Activated T-helper 17 cell treated with anti-CD3 and anti-CD28 coated beads, Interleukin-2, amount 50 U/mL, for 72 hours (primary cell): ENCODE data around the gene ILDR1. TPM values are rescaled to one million over a fixed set of nuclear protein-coding genes. Genes with fewer than 3 reads are reported as not detected.
A peak's percentile ranks its signal among the peaks of the same experiment; 100 is the strongest.
"Not testable (repeated sequence)": the region's sequence is repeated elsewhere in the genome, so short reads cannot be mapped to it uniquely, and the experiment has no call there.

Experiments used
- ATAC-seq: fragments of 150-1000 bp; cut with Tn5 transposase; replicated peaks from 2 replicates; pipeline ENCODE4 v1.10.0; 2021; ENCODE audit warnings: mild to moderate bottlenecking, moderate library complexity
- H3K27ac Mint-ChIP-seq: one replicate; pipeline ENCODE4 v1.8.0; 2022; ENCODE audit warnings: mixed read lengths
- H3K27me3 Mint-ChIP-seq: one replicate; pipeline ENCODE4 v1.8.0; 2022; ENCODE audit warnings: mixed read lengths
- H3K36me3 Mint-ChIP-seq: one replicate; pipeline ENCODE4 v1.8.0; 2022; ENCODE audit warnings: low read depth, mild to moderate bottlenecking, mixed read lengths
- H3K4me1 Mint-ChIP-seq: one replicate; pipeline ENCODE4 v1.8.0; 2022; ENCODE audit warnings: mixed read lengths
- H3K4me3 Mint-ChIP-seq: one replicate; pipeline ENCODE4 v1.8.0; 2022; ENCODE audit warnings: mild to moderate bottlenecking, mixed read lengths
- H3K9me3 Mint-ChIP-seq: one replicate; pipeline ENCODE4 v1.8.0; 2022; ENCODE audit warnings: mixed read lengths
- total RNA-seq, 2 donors: library from RNA; stranded (reverse); gene quantifications; one replicate each; pipeline ENCODE4 v1.2.3, GENCODE V29; 2022

The ILDR1 gene
- 1 to 10 TPM in 1 of 2 donors, under 1 TPM in 1; 0.21 to 1.4 TPM for total RNA-seq

- Mint-ChIP-seq H3K9me3 (no peaks in the 10 kb centered on the region), H3K27me3 (peaks cover 29% of the 10 kb centered on the region), H3K36me3 (no peaks in the 10 kb centered on the region), H3K4me3 (peak within 1 kb of the TSS; percentile 65), H3K27ac (no peak within 1 kb of the TSS), H3K4me1 (no peaks in the 10 kb centered on the region)
- ATAC-seq: peak; percentile 44
These were observed at the start of gene ILDR1 for GRCh38 chr3:122021811-122022401. Gene ILDR1, minus strand, starts transcription at chr3:122022247. Its CDS starts 170 bp downstream, at chr3:122022077.

DNA sequence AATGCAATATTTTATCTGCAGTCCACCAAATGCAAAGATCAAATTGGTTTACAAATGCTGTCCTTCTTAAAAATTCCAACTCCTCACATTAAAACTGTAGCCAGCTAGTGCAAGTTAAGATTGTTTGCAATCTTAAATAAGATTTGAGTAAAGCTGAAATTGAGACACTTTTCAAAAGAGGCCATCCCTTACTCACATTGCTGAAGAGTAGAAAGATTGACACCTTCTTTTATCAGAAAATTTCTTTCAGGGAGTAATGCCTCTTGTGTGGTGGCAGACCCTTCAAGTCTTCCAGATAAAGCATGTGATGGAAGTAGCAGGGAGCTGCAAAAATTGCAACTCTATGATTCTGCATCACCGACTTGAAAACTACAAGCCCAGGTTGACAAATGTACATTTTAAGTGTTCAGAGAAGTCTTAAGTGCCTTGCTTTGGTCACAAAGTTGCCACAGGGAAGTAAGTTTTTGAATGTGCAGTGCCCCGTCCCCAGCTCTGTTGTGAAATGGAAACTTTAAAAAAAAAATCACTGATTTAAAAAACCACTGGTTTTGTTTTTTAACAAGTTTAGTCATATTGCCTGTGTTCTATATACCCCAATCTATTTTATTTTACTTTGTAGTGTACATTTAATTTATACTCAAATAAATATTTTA is 45.7 kb upstream of the ILDR1 start:
- Mint-ChIP-seq H3K27ac (no peak overlapping the region), H3K9me3 (no peaks in the 10 kb centered on the region), H3K4me1 (no peaks in the 10 kb centered on the region), H3K27me3 (peaks cover 7% of the 10 kb centered on the region), H3K36me3 (no peaks in the 10 kb centered on the region), H3K4me3 (no peak overlapping the region)
- peak; percentile 68 for ATAC-seq

- no peaks in the 10 kb centered on the region for H3K4me1 Mint-ChIP-seq
- H3K27me3 Mint-ChIP-seq: peaks cover 7% of the 10 kb centered on the region
- H3K4me3 Mint-ChIP-seq: no peak overlapping the region
- no peaks in the 10 kb centered on the region for H3K9me3 Mint-ChIP-seq
- ATAC-seq: no peak
- H3K27ac Mint-ChIP-seq: no peak overlapping the region
- no peaks in the 10 kb centered on the region for H3K36me3 Mint-ChIP-seq
These were observed 45.1 kb upstream of the ILDR1 start for GRCh38 chr3:122067214-122067550.

GRCh38 chr3:122066331-122067213 is 44.5 kb upstream of the ILDR1 start:
- no peaks in the 10 kb centered on the region for H3K9me3 Mint-ChIP-seq
- no peak for ATAC-seq
- no peaks in the 10 kb centered on the region for H3K4me1 Mint-ChIP-seq
- H3K4me3 Mint-ChIP-seq: no peak overlapping the region
- no peaks in the 10 kb centered on the region for H3K36me3 Mint-ChIP-seq
- peaks cover 7% of the 10 kb centered on the region for H3K27me3 Mint-ChIP-seq
- H3K27ac Mint-ChIP-seq: no peak overlapping the region

DNA sequence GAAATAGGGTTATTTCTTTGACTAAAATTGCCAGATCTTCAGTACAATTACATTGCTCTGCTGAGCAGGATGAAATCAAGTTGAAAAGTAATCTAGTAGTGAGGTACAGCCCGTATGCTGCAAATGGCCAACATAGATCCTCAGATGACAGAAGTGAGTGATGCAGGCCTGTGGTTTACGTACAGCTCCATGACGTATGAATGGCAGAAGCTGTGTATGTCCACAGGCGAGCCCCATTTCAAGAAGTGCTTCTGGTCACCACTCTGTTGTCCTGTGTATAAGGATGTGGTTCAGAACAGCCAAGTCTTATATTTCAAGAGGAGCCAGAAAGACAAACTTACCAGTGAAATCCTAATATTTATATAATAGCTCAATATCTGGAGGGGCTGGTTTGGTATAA is 42.3 kb upstream of the ILDR1 start:
- Mint-ChIP-seq H3K27ac (no peak overlapping the region), H3K36me3 (no peaks in the 10 kb centered on the region), H3K9me3 (no peaks in the 10 kb centered on the region), H3K4me3 (no peak overlapping the region), H3K27me3 (peaks cover 7% of the 10 kb centered on the region), H3K4me1 (no peaks in the 10 kb centered on the region)
- no peak for ATAC-seq

- H3K9me3 Mint-ChIP-seq: no peaks in the 10 kb centered on the region
- peaks cover 10% of the 10 kb centered on the region for H3K27me3 Mint-ChIP-seq
- no peaks in the 10 kb centered on the region for H3K4me1 Mint-ChIP-seq
- no peak for ATAC-seq
- no peak overlapping the region for H3K27ac Mint-ChIP-seq
- H3K36me3 Mint-ChIP-seq: no peaks in the 10 kb centered on the region
- no peak overlapping the region for H3K4me3 Mint-ChIP-seq
These were observed 41.9 kb upstream of the ILDR1 start for GRCh38 chr3:122063908-122064307.

DNA sequence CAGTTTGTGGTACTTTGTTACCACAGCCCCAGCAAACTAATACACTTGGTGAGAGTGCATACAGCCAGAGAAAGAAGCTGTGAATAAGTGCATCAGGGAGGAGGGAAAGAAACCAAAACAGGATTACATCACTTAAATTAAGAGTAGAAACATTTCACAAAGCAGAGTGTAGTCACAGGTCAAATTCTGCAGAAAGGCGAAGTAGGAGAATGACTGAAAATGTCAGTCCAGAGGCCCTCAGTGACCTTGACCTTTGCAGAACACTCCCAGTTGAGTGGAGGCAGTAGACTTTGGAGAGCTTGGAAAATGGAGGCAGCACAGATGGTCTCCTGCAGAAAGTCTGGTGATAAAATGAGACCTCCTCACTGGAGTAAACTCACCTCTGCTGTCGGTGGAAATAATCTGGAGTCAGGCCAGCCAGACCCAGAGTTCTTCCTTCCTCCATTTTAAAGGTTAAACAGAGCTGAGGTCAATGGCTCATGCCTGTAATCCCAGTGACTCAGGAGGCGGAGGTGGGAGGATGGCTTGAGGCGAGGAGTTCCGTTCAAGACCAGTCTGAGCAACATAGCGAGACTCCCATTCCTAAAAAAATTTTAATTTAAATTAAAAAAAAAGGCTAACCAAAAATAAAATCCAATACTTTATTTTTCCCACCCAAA is 38.1 kb upstream of the ILDR1 start:
- Mint-ChIP-seq H3K4me1 (no peaks in the 10 kb centered on the region), H3K4me3 (no peak overlapping the region), H3K9me3 (no peaks in the 10 kb centered on the region), H3K27me3 (peaks cover 25% of the 10 kb centered on the region), H3K36me3 (no peaks in the 10 kb centered on the region), H3K27ac (no peak overlapping the region)
- ATAC-seq: no peak

DNA sequence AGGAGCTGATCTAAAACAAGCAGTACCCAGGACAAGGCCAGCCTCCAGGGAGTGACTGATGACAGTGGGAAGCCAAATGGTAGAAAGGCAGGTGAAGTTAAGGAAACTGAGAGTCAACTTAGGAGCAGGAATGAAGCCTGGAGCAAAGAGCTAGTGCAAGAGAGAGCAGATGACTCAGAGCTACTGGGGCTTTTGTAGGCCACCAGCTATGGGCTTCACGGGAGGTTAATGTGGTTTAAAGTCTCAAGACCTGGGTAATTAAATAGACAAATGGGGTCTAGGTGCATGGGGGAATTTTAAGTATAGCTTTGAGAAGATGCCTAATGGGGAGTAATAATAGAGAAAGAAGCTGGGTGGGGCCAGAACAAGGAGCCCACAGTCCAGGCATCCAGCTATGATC is 36.2 kb upstream of the ILDR1 start:
- ATAC-seq: no peak
- Mint-ChIP-seq H3K27ac (no peak overlapping the region), H3K36me3 (no peaks in the 10 kb centered on the region), H3K4me1 (no peaks in the 10 kb centered on the region), H3K9me3 (no peaks in the 10 kb centered on the region), H3K4me3 (no peak overlapping the region), H3K27me3 (peaks cover 22% of the 10 kb centered on the region)

- H3K36me3 Mint-ChIP-seq: no peaks in the 10 kb centered on the region
- no peak overlapping the region for H3K4me3 Mint-ChIP-seq
These were observed 35.6 kb upstream of the ILDR1 start for GRCh38 chr3:122057671-122058070.

DNA sequence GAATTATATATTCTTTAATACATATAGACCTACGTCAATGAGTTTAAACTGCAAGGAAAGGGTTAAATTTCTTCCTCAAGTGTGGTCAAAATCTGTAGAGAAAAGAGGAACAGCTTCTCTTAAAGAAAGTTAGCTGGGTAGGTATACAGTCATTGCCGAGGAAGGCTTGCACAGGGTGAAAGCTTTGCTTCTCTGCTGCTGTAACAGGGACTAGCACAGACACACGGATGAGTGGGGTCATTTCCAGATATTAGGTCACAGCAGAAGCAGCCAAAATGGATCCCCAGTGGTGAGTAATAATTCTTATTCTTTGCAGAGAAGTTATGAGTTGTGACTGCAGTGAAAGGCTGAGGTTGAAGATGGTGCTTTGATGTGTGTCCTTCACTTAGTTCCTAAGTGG is 33.2 kb upstream of the ILDR1 start, which contains the start of gene CD86:
Gene CD86 (plus strand): TSS at position 148 of the 400 bp plus-strand sequence. CDS start 128 bp downstream, at position 276.
- Mint-ChIP-seq H3K27me3 (peaks cover 35% of the 10 kb centered on the region), H3K9me3 (no peaks in the 10 kb centered on the region), H3K36me3 (no peaks in the 10 kb centered on the region), H3K27ac (no peak within 1 kb of the TSS), H3K4me3 (no peak within 1 kb of the TSS), H3K4me1 (no peaks in the 10 kb centered on the region)
- peak; percentile 23 for ATAC-seq

More at GRCh38 chr3:122057671-122058070, 35.6 kb upstream of the ILDR1 start:
- Mint-ChIP-seq H3K27me3 (peaks cover 27% of the 10 kb centered on the region), H3K27ac (no peak overlapping the region), H3K4me1 (no peaks in the 10 kb centered on the region), H3K9me3 (no peaks in the 10 kb centered on the region)
- ATAC-seq: no peak

DNA sequence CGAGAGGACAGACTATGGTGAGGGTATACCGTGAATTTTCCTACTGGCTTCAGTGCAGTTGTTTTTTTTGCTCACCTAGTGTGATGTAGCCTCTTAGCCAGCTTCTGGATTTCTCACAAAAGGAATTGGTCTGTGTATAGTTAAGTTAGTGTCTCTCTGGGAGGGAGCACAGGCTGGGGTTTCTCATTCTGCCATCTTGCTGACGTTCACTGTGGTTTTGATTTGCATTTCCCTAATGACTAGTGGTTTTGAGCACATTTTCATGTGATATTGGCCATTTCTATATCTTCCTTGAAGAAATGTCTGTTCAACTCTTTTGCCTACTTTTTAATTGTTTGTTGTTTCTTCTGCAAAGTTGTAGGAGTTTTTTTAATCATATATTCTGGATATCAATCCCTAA is 30.9 kb upstream of the ILDR1 start:
- Mint-ChIP-seq H3K27ac (no peak overlapping the region), H3K4me3 (no peak overlapping the region), H3K4me1 (no peaks in the 10 kb centered on the region), H3K27me3 (peaks cover 31% of the 10 kb centered on the region), H3K36me3 (no peaks in the 10 kb centered on the region), H3K9me3 (no peaks in the 10 kb centered on the region)
- ATAC-seq: no peak

GRCh38 chr3:122047773-122048172 is 25.7 kb upstream of the ILDR1 start:
- not testable (repeated sequence) for H3K4me3 Mint-ChIP-seq, H3K27ac Mint-ChIP-seq

DNA sequence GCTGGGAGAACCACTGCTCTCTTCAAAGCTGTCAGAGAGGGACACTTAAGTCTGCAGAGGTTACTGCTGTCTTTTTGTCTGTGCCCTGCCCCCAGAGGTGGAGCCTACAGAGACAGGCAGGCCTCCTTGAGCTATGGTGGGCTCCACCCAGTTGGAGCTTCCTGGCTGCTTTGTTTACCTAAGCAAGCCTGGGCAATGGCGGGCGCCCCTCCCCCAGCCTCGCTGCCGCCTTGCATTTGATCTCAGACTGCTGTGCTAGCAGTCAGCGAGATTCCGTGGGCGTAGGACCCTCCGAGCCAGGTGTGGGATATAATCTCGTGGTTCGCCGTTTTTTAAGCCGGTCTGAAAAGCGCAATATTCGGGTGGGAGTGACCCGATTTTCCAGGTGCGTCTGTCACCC is 25.2 kb upstream of the ILDR1 start:
- not testable (repeated sequence) for H3K36me3 Mint-ChIP-seq
- peaks cover 11% of the 10 kb centered on the region for H3K27me3 Mint-ChIP-seq

More at GRCh38 chr3:122047773-122048172, 25.7 kb upstream of the ILDR1 start:
- H3K9me3 Mint-ChIP-seq, H3K4me1 Mint-ChIP-seq, ATAC-seq, H3K36me3 Mint-ChIP-seq: not testable (repeated sequence)
- peaks cover 13% of the 10 kb centered on the region for H3K27me3 Mint-ChIP-seq

GRCh38 chr3:122033023-122033422 is 11.0 kb upstream of the ILDR1 start:
- H3K36me3 Mint-ChIP-seq: no peaks in the 10 kb centered on the region
- H3K9me3 Mint-ChIP-seq: peaks cover 12% of the 10 kb centered on the region
- H3K27me3 Mint-ChIP-seq: no peaks in the 10 kb centered on the region
- no peak overlapping the region for H3K4me3 Mint-ChIP-seq
- H3K27ac Mint-ChIP-seq: no peak overlapping the region
- ATAC-seq: no peak
- H3K4me1 Mint-ChIP-seq: peaks cover 10% of the 10 kb centered on the region

More for the DNA sequence above, 25.2 kb upstream of the ILDR1 start:
- H3K27ac Mint-ChIP-seq, H3K4me1 Mint-ChIP-seq, H3K9me3 Mint-ChIP-seq, ATAC-seq, H3K4me3 Mint-ChIP-seq: not testable (repeated sequence)
